Omental fat pad (tissue), 4 donors: Measurements from ENCODE around the gene CDH23. TPM values are rescaled to one million over a fixed set of nuclear protein-coding genes. Genes with fewer than 3 reads are reported as not detected.

ENCODE experiments used
- ATAC-seq: fragments of 150-250 bp; one replicate; pipeline ENCODE4 v1.9.1; 2016; ENCODE audit warnings: mild to moderate bottlenecking, moderate library complexity; ENCODE audit not compliant: low FRiP score
- DNase-seq: peaks from one replicate; pipeline ENCODE4 v3.0.0-alpha.2; 2019; ENCODE audit warnings: low spot score
- total RNA-seq, 4 donors: library from RNA; depleted of rRNA; stranded (reverse); fragments of >200 nt; gene quantifications; one replicate each; pipeline ENCODE4 v1.1.0, GENCODE V29; 2016
- TF ChIP-seq, protein P1 (sequence below), 3 donors: fragments of 450-650 bp; IDR thresholded peaks; one replicate each; pipeline ENCODE4 v1.5.1; 2016 to 2017; ENCODE audit warnings: antibody characterized with exemption in 3 of 3, mild to moderate bottlenecking in 3 of 3, moderate library complexity in 2 of 3

CDH23 gene
- total RNA-seq, 4 donors from 2014 or later: 25.3 to 41.9 (median 34.4) TPM

DNA sequence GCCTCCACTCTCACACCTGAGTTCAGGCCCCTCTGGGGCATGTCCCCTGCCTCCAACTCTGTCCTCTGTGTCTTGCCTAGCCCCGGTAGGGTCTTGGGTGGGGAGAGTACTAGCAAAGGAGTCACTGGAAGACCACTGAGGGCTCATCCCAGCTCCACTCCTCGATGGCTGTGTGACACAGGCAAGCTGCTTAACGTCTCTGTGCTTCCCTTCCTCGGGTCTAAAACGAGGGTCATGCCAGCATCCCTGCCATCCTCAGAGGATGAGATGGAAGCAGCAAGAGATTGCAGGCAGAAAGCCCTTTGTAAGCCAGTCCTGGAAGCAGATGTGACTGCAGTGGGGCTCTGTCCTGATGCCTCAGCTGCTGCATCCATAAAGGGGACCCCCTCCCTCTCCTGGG lies 338.1 kb downstream of the CDH23 start:
- no peak for ATAC-seq
- TF ChIP-seq, protein P1, sequence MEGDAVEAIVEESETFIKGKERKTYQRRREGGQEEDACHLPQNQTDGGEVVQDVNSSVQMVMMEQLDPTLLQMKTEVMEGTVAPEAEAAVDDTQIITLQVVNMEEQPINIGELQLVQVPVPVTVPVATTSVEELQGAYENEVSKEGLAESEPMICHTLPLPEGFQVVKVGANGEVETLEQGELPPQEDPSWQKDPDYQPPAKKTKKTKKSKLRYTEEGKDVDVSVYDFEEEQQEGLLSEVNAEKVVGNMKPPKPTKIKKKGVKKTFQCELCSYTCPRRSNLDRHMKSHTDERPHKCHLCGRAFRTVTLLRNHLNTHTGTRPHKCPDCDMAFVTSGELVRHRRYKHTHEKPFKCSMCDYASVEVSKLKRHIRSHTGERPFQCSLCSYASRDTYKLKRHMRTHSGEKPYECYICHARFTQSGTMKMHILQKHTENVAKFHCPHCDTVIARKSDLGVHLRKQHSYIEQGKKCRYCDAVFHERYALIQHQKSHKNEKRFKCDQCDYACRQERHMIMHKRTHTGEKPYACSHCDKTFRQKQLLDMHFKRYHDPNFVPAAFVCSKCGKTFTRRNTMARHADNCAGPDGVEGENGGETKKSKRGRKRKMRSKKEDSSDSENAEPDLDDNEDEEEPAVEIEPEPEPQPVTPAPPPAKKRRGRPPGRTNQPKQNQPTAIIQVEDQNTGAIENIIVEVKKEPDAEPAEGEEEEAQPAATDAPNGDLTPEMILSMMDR (IDR thresholded peaks at IDR 0.05): no peak

DNA sequence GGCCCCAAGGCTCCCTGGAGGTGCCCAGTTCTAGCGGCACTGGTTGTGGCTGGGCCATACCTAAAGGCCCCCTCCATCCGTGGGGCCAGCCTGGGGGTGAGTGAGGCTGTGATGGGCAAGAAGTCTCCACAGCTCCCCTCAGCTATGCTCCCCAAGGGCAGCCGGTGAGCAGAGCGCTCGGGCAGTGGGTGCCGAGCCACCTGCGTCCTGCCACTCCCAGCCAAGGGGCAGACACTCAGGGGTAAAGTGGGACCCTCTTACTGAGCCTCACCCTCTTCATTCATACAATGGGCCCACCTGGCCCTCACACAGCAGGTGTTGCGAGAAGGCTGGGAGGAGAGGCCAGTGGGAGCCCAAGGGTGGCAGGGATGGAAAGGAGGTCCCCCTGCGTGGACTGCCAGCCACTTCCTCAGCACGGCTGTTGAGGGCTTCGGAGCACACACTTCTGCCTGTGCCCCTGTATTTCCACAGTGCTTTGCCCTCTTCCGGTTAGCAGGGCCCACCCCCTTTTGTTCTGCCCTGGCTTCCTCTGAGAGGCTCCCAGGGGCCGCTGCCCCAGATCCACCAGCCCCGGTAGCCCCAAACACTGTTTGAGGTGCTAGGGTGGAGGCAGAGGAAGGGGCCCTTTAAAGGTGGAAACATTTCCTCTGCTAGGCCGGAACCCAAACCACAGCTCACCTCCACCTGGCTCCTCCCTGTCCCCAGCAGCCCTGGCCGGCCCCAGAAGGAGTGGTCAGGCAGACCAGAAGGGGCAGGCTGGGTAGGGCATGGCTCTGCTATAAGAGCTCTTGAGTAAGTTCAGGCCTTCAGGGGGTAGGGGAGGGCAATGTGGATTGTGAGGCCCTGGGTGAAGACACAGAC lies 339.2 kb downstream of the CDH23 start:
- TF ChIP-seq, protein P1 (IDR thresholded peaks at IDR 0.05): no peak
- ATAC-seq: no peak
- no peak for DNase-seq

More for the DNA sequence above, 338.1 kb downstream of the CDH23 start:
- no peak for DNase-seq

DNA sequence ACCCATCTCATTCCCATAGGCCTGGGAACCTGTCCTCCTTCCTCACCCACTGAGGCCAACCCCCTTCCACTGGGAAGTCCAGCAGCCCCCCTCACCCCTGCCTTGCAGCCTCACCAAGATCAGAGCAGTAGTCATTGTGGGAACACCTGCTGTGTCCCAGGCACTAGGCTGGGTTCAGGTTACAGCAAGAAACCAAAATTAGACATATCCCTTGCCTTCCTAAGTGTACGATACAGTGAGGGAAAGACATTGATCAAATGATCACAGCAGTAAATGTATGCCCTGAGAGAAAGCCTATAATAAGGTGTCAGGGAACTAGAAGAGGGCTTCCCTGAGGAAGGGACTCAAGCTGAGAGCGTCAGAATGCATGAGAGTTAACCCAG lies 339.8 kb downstream of the CDH23 start:
- DNase-seq (no peak), ATAC-seq (no peak)
- TF ChIP-seq, protein P1 (IDR thresholded peaks at IDR 0.05): no peak

DNA sequence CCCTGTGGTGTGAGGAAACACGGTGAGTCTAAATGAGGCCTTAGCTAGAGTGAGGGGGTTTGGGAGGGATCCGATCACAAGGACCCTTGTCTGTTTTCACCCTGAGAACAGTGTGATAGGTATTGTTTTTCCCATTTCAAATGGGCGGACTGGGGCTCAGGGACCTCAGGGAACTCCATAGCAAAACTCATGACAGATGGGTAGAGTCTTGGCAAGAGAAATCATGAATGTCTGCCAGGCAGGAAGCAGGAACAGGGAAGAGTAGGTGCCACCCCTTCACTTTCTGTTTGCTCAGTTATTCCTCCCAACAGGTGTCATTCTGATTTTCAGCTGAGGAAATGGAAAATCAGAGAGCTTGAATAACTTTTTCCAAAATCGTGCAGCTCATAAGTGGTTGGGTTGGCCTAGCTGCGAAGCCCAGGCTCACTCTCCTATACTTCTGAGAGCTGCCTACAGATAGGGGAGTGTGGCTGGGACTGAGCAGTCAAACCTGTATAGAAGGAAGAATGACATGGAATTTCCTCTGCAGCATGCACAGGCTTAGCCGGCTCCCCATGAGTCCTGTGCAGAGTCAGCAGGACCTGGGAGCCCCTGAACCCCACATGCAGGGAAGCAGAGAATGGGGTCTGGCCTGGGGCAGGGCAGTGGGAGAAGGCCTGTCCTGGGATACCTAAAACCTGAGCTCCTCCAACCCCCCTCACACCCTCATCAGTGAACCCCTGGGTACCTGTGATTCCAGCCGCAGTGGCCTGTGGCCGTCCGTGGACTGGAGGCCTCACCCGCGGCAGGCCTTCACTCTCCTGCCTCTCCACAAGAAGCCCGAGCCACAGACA lies 340.5 kb downstream of the CDH23 start:
- ATAC-seq (no peak), DNase-seq (no peak)
- TF ChIP-seq, protein P1 (IDR thresholded peaks at IDR 0.05): no peak

DNA sequence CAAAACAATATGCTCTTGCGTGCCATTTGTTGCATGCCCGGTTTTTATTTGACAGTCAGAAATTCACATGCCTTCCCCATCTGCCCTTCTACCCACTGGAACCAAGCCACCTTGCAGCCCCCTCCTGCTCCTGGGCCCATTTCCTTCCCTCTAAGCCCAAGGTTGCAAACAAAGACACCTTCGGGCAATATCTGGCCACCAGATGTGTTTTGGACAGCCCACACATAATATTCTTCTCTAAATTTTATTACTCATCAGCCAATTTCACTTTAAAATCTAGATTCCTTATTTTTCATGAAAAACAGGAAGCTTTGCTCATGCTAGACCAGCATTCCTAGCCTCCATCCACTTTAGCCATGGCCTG lies 341.1 kb downstream of the CDH23 start:
- TF ChIP-seq, protein P1 (IDR thresholded peaks at IDR 0.05): no peak
- ATAC-seq (no peak), DNase-seq (no peak)

DNA sequence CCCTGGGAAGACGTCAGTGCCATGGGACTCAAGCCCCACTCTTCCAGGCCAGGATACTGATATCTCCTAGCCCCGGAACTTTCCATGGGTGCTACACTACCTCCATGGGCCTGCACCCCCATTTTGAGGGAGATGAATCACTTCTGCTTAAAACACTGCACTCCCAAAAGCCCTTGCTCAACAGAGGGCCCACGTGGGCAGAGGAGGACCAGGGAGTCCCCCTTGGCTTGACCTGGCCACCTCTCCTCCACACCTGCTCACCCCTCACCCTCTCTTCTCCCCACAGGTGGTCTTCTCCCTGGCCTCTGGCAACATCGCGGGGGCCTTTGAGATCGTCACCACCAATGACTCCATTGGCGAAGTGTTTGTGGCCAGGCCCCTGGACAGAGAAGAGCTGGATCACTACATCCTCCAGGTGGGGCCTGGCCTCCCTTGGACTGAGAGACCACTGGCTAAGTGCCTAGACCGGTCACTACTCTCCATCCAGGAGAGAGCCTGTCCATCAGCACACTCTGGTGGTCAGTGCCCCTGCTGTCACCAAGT lies 342.7 kb downstream of the CDH23 start:
- TF ChIP-seq, protein P1 (IDR thresholded peaks at IDR 0.05): no peak
- no peak for ATAC-seq
- DNase-seq: no peak
